ENCODE results near the gene CACNA1A.
"Not testable (repeated sequence)": the region's sequence is repeated elsewhere in the genome, so short reads cannot be mapped to it uniquely, and the experiment has no call there.

The CACNA1A gene

DNA sequence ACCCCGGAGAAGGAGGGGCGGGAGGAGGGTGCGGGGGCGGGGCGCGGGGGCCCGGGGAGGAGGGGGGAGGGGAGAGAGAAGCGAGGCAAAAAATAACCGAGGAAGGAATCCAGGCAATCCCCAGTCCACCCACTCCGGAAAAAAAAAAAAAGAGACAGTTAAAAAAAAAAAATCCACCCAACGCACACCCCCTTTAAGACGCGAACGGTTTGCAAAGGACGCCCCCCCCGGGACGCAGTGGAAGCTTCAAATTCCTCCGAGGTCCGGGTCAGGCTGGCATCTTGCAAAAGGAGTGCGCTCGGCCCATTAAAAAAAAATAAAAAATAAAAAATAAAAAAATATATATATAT, at the start of gene CACNA1A:
Gene CACNA1A (minus strand): TSS at position 9 of the 350 bp plus-strand sequence. CDS start 255 bp downstream, outside the sequence.
- DNase-seq (ENCODE audit: low read depth) = no peak

DNA sequence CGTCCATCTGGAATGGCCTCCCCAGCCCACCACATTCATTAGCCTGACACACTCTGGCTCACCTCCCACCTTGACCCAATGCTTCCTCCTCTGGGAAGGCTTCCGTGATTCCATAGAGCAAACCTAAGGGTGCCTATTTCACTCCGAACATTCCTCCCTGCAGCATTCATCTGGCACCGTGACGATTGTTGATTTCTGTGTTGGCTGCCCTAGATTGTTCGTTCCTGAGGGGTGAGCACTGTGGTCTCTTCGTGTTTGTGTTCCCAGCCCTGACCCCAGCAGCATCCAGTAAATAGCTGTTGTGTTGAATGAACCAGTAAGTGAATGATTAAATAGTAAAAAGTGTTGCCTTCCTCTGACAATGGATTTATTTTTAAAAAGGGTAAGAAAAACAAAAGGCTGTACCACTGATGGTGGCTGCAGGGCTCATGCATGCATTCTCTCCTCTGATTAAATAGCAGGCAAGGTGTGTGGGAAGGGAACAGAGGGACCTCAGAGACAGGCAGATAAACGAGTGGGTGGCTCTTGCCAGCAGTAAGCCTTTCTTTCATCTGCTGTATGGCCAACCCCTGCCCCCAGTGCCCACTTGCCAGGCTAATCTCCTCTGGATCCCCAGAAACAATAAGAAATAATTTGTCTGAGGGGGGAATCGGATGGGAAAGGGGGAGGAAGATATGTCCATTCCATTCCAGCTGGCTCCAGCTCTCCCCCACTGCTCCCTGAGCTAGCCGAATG, 48.4 kb upstream of the CACNA1A start:
- no peak for DNase-seq (ENCODE audit: low read depth)

DNA sequence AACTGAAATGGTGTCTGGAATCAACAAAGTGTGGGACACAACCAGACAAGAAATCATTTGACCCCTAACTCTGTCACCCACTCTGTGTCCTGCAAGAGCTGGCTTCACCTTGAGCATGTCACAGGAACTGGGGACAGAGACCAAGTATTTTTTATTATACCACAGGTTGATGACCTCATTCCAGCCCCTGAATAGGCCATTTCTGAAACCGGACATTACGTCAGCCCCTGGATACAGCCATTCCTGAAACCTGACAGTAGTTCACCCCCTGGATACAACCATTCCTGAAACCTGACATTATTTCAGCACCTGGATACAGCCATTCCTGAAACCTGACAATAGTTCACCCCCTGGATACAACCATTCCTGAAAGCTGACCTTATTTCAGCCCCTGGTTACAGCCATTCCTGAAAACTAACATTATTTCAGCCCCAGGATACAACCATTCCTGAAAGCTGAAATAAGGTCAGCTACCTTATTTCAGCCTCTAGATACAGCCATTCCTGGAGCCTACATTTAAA, 47.7 kb upstream of the CACNA1A start:
- DNase-seq (ENCODE audit: low read depth) = no peak

DNA sequence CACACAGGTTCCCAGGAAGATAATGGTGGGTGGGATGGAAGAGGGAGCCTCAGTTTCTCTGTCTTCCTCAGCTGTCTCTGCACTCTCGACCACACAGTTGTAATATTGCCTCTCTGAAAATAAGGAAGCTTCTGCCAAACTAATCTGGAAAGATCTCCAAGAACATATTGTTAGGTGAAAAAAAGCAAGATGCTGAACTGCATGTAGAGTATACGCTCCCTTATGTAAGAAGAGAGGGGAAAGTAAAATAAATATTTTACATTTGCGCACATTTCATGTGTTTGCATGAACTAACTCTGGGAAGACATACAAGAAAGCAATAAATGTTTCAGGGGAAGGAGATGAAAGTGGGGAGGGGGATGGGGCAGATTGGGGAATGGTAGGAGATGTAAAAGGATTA, 41.9 kb upstream of the CACNA1A start:
- DNase-seq (ENCODE audit: low read depth) = no peak

DNA sequence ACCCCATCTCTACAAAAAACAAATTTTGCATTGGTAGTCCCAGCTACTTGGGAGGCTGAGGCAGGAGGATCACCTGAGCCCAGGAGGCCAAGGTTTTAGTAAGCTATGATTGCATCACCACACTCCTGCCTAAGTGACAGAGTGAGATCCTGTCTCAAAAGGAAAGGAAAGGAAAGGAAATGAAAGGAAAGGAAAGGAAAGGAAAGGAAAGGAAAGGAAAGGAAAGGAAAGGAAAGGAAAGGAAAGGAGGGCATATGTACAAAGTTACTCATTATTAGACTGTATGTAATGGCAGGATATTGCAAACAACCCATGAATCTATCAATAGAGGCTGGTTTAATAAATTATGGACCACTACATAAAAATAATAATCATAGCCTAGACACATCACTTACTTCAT, 40.8 kb upstream of the CACNA1A start:
- DNase-seq (ENCODE audit: low read depth) = no peak

DNA sequence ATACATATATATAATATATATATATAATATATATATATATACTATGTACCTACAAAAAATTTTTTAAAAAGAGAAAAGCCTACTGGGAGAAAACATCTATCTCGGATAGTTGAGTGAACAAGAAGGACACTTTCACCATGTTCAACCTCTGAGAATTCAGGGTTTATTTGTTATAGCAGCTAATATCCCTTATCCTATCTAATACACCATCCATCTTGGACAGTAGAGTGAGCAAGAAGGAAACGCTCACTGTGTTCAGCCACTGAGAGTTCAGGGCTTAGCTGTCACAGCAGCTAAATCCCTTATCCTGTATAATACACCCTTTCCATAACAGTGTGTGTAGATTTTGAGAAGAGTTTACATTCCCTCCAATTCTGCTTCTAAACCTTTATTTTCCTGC, 38.1 kb upstream of the CACNA1A start:
- no peak for DNase-seq (ENCODE audit: low read depth)

DNA sequence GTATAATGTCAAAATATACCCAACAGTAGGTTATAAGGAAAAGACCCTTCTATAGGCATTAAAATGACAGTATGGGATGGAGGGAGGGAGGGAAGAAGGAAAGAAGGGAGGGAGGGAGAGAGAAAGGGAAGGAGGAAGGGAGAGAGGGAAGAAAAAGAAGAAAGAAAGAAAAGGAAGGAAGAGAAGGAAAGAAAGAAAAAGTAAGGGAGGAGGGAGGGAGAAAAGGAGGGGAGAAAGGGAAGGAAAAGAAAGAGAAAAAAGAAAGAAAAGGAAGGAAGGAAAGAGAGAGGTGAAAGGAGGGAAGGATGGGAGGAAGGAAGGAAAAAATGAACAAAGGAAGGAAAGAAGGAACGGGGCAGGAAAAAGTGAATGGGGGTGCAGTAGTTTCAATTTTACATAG, 35.3 kb upstream of the CACNA1A start:
- no peak for DNase-seq (ENCODE audit: low read depth)

DNA sequence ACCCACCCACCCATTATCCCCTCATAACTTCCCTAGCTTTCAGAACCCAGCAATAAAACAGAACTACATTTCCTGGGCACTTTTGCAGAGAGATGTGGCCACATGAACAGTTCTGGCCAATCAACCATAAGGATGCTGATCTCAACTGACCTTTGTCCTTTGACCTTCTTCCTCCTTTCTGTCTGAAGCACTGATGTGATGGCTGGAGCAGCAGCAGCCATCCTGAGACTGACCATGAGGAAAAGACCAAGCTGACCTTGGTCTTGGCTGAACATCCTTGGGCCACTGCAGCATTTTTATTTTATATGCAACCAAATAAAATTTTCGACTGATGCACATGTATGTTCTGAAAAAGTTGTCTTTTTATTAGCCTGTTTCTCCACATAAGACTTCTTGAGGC, 33.1 kb upstream of the CACNA1A start:
- DNase-seq (ENCODE audit: low read depth) = no peak

DNA sequence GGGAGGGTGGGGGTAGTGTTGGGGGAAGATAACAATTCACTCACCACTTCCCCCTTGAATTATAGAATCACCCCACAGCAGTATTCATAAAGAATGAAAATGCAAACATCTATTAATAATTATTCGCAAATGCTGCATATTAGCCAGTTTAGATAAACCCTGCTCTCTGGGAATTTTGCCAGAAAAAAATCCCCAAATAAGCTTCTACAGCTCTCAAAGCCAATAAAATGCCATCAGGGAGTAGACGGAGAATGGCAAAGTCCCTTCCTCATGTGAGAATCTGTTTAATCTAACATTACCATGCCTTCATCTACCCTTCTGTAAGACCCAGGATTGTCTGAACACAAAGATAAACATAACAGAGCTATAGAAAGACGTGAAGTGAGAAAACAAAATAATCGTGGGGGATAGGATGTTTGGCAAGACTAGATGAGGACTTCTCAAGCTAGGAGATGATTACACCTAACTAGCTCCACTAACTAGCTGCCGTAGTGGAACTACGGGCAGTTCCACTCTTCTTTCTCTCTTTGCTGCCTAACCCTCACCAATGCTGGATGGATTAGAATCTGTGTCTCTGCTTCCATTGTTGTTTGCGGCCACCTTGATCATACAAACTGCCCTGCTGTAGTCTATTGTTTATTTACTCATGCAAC, 32.4 kb upstream of the CACNA1A start:
- DNase-seq (ENCODE audit: low read depth) = no peak

DNA sequence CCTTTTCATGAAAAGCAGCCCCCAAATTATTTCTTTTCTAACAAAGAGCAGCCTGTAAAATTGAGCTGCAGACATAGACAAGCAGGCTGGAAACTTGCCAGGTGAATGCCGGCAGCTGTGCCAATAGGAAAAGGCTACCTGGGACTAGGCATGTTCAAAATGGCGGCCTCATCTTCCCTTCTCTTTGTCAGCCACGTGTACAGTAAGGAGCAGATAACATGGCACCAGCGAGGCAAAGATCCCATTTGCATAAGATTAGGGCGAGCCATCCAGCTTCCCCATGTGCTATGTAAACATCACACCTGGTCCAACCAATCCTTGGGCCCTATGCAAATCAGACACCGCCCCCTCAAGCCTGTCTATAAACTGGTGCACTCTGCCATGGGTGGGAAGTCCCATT, 31.2 kb upstream of the CACNA1A start:
- DNase-seq (ENCODE audit: low read depth) = no peak

DNA sequence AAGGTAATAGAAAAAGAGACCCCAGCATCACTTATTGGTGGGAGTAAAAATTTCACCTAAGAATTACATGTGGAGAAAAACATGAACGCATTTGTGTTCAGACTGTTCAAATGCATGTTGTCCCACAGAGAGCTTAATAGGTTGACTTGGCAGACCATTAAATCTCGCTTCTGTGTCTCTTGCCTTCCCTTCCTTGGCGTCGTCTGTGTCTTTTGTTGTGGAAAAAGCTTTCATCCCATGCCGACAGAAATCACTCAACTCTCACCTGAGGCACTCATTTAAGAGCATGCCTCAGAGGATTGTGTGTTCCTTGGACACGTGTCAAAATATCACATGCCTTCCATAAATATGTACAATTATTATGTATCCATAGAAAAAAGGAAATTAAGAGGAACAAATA, 24.4 kb upstream of the CACNA1A start:
- no peak for DNase-seq (ENCODE audit: low read depth)

DNA sequence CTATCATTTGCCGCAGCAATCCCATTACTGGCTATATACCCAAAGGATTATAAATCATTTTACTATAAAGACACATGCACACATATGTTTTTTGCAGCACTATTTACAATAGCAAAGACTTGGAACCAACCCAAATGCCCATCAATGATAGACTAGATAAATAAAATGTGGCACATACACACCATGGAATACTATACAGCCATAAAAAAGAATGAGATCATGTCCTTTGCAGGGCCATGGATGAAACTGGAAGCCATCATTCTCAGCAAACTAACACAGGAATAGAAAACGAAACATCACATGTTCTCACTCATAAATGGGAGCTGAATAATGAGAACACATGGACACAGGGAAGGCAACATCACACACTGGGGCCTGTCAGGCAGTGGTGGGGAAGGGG, 23.4 kb upstream of the CACNA1A start:
- not testable (repeated sequence) for DNase-seq (ENCODE audit: low read depth)

DNA sequence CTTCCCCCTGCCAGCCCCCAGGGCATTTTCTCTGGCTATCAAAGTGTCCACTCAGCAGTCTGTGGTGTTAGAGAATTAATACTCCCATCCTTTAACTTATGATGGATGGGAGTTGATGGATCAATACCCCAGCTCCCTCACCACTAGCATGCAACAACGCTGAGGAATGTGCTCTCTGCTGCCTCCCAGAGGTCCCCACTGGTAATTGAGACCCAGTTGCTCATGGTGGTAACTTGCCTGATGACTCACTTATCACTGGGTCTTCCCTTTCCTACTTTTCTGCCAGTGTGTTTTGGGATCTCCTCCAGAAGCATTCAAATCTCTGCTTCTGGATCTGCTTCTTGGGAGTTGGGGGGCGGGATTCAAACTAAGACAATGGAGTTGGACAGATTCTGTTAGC, 20.3 kb upstream of the CACNA1A start:
- DNase-seq (ENCODE audit: low read depth) = no peak

DNA sequence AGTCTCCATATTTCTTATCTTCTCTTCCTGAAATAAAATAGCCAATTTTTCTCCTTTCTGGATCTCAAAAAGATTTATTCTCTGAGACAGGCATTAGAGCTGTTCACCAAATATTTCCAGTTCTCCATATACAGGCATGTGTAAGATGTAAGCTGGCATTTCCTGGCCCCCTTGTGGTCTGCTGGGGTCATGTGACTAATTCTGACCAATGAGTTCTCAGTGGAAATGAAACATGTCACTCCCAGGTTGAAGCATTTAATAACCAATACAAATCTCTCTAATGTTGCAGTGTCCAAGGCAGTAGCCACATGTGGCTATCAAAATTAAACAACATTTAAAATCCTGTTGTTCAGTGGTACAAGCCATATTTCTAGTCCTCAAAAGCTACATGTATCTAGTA, 14.8 kb upstream of the CACNA1A start:
- DNase-seq (ENCODE audit: low read depth) = no peak

DNA sequence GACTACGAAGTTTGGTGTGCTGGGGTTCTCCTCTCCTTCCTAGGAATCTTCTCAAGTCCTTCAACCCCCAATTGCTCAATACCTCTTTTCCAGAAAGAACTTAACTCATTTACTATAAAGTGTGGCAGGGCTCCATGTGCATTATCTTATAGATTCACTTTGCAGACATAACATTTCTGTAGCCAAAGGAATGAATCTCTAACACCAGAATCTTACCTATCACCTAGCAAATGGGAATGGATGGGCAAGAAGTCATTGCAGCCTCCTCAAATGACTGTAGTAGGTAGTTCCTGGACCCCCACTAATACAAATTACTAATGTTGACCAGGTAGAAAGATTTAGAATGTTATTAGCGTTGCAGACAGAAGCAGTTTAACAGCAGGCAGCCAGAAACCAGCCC, 5.7 kb upstream of the CACNA1A start:
- no peak for DNase-seq (ENCODE audit: low read depth)

DNA sequence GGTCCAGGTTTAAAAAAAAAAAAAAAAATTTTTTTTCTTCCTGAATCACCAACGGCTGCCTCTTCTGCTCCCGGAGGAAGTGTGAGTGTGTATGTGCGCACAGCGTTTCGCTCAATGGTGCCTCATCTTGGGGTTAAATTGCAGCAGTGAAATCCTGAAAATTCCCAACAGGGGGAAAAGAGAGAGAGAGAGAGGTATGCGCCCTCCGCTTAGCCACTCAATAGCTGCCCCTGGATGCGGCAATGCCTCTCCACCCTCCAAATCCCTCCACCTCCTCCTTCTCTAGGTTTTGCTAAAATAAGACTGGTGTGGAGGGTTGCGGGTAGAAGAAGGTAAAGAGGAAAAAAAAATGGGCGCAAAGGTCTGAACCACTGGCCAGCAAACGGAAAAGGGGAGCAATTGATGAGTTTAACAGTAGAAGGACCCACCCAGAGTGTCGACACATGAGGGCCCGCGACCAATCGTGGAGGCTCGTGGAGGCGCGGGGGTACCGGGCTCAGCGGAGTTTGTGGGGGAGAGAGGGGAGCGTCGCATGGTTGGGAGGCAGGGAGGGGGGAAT, 853 bp upstream of the CACNA1A start:
- DNase-seq (ENCODE audit: low read depth) = no peak

DNA sequence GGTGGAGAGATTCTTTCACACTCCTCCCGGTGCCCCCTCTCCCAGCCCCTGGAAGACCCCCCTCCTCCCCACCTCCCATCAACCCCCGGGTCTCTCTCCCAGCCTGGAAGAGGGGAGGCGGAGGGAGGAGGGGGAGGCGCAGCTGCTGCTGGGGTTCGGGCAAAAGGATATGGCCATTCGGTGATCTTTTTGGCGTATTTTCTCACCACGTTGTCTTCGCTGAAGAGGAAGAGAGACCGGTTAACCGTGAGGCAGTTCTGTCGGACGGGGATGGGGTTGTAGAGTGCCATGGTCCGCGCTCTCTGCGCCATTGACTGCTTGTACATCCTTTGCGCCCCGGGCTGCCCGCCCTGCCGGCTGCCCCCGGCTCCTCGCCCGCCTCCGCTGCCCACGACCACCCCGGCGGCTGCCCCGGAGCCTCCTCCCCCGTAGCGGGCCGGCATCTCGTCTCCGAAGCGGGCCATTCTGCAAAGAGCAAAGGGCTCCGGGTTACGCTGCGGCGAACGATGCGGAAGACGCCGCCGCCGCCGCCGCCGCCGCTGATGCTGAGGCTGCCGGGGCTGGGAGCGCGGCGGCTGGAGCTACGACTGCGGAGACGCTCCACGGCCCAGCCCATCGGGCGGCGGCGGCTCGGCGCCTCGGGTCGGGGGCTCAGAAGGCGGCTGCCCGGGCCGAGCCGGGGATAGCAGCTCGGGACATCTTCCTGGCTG, 363 bp downstream of the CACNA1A start:
- no peak for DNase-seq (ENCODE audit: low read depth)

DNA sequence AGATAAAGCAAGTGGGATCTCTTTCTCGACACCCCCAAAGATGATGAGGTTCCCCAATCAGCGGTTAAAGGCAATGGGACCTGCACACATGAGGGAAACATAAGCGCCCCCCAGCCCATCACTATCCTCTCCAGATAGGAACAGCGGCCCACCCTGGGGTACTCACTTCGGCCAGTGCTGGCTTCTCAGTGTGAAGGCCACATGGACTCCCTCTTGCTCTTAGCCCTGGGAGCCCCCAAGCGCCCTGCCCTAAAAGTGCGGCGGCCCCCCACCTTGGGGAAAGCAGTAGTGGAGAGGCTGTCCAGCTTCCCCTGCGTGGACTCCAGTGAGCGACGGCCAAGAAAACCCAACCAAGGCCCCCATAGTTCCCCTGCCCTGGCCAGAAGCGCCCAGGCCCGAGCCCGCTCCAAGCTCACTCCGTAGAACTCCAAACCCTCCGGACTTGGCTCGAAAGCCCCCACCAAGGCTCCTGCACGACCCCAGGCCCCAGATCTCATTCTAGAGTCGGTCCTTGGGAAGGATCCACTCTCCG, 1.0 kb downstream of the CACNA1A start:
- DNase-seq (ENCODE audit: low read depth) = no peak

DNA sequence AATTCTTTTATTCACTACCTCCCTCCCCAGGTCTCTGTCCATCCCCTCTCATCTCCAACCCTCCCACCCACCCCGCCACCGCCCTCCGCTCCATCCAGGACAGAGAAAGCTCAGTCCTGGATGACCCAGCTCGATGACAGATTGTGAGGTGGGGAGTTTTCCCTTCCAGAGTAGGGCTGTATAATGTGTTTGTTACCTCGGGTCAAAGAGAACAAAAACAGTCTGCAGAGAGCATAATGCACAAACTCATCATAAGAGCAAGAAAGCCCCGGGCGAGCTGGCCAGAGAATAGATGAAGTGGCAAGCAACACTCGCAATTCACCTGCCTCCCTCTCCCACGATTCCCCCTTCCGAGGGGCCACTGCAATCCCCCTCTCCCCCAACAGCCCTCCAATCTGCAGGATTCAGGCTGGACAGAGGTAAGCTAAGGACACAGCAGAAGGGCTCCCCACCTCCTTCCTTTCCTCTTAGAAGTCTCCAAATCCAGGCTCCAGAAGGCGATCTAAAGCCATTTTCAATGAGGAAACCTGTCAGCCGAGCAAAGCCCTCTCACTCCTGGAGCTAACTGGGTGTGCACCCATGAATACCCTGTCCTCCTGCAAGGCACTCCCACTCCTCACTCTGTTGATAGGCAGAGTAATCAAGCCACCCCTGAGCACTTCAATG, 2.6 kb downstream of the CACNA1A start:
- DNase-seq (ENCODE audit: low read depth) = no peak

DNA sequence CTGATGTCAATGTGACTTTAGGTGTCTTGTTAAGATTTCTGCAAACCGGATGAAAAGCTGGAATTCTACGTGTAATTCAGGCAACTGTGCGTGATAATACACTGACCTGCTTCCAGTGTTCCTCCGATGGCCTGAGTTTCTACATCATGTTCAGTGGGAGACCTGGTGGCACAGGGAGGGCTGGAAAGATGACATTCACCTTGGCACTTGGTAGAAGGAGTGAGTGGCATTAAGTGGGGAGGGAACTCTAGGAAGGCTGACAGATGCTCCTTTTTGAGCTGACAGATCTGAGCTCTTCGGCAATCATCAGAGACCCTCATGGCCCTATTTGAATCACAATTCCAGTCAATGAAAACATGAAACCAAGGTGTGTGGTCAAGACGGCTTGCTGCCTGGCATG, 4.0 kb downstream of the CACNA1A start:
- DNase-seq (ENCODE audit: low read depth) = no peak

DNA sequence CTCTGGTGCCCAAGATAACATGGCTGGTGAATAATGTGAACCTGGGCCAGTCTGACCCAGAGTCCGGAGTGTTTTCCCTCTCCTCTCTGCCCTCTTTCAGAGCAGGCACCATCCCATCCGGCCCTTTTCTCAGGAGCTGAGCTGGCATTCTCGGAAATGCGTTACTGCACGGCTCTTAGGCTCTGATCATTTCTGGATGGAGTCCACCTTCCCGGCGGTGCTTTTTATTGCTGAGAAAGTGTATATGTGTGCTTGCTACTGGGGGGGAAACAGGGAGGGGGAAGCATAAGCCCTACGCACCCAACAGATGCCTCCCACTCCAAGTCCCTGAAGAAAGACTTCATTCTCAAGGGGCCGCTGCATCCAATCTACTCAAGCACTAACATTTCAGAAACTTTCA, 6.6 kb downstream of the CACNA1A start:
- DNase-seq (ENCODE audit: low read depth) = no peak

Data from activated T-cell treated with anti-CD3 and anti-CD28 coated beads for 1 hour (primary cell).